ENCODE measurements around the gene TAB2.

DNA sequence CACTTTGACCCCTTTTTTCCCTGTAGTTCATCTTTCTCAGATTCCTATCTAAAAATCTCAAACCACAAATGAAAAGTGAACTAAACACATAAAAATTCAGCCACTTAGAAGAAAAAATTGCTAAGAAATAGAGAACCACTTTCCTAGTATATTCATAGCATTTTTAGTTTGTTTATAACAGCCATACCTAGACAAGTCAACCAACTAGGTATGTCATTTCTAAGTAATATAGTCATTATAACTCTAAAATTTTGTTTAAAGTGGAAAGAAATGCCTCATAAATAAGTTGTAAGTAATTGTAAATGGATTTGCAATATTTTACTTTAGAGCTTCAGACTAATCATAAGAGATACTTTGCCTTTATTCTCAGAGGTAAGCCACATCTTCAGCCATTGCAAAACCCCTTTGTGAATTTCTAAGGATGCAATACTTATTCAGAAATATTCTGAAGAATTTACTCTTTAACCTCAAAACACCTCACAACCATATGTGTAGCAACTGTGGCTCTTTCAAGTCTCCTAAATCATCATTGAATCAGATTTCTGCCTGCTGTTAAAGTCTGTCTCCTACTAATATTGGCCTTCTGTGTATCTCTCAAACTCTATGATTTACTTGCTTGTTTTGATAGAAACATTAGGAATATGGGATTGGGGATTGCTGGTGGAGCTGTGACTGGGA lies 75.6 kb downstream of the TAB2 start:
- TF ChIP-seq ISL1 (CRISPR knock-in tag; IDR thresholded peaks at IDR 0.05) = no peak
- TF ChIP-seq PPARA (CRISPR knock-in tag; IDR thresholded peaks at IDR 0.05; ENCODE audit: borderline replicate concordance) = no peak
- no peak for TF ChIP-seq ZFP3 (CRISPR knock-in tag; IDR thresholded peaks at IDR 0.05)
- TF ChIP-seq, protein P1, sequence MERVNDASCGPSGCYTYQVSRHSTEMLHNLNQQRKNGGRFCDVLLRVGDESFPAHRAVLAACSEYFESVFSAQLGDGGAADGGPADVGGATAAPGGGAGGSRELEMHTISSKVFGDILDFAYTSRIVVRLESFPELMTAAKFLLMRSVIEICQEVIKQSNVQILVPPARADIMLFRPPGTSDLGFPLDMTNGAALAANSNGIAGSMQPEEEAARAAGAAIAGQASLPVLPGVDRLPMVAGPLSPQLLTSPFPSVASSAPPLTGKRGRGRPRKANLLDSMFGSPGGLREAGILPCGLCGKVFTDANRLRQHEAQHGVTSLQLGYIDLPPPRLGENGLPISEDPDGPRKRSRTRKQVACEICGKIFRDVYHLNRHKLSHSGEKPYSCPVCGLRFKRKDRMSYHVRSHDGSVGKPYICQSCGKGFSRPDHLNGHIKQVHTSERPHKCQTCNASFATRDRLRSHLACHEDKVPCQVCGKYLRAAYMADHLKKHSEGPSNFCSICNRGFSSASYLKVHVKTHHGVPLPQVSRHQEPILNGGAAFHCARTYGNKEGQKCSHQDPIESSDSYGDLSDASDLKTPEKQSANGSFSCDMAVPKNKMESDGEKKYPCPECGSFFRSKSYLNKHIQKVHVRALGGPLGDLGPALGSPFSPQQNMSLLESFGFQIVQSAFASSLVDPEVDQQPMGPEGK (CRISPR knock-in tag; IDR thresholded peaks at IDR 0.05; ENCODE audit: borderline replicate concordance) = no peak
- no peak for TF ChIP-seq OSR1 (CRISPR knock-in tag; IDR thresholded peaks at IDR 0.05)
- TF ChIP-seq, protein P2, sequence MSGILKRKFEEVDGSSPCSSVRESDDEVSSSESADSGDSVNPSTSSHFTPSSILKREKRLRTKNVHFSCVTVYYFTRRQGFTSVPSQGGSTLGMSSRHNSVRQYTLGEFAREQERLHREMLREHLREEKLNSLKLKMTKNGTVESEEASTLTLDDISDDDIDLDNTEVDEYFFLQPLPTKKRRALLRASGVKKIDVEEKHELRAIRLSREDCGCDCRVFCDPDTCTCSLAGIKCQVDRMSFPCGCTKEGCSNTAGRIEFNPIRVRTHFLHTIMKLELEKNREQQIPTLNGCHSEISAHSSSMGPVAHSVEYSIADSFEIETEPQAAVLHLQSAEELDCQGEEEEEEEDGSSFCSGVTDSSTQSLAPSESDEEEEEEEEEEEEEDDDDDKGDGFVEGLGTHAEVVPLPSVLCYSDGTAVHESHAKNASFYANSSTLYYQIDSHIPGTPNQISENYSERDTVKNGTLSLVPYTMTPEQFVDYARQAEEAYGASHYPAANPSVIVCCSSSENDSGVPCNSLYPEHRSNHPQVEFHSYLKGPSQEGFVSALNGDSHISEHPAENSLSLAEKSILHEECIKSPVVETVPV (CRISPR knock-in tag; IDR thresholded peaks at IDR 0.05) = no peak
- TF ChIP-seq ESRRG (CRISPR knock-in tag; IDR thresholded peaks at IDR 0.05) = no peak
- no peak for TF ChIP-seq ZNF8 (CRISPR knock-in tag; IDR thresholded peaks at IDR 0.05)

All from SK-N-SH treated with all-trans-retinoic acid at 6 μM for 48 hours (cell line).